H1 (cell line): Measurements from ENCODE around the gene DGKH. TPM values are rescaled to one million over a fixed set of nuclear protein-coding genes. Genes with fewer than 3 reads are reported as not detected.

Source experiments
- CTCF ChIA-PET: fragments of 300-600 bp; sonication (Branson Sonifier 250); formaldehyde crosslinking; loops from one replicate; lab custom pipeline; 2021; ENCODE audit not compliant: partially characterized antibody; lab: Charles Lee
- POLR2A ChIA-PET: fragments of 300-600 bp; sonication (Branson Sonifier 250); formaldehyde crosslinking; loops from one replicate; lab custom pipeline; 2021; ENCODE audit warnings: inconsistent platforms; ENCODE audit not compliant: partially characterized antibody; lab: Charles Lee
- DNase-seq, 2 experiments: peaks; one replicate each; pipeline versions ENCODE4 v3.0.0 to v3.0.0-alpha.2; 2010 to 2022; ENCODE audit warnings: low spot score in 2 of 2, low read depth in 1 of 2, mixed read lengths in 1 of 2
- FAIRE-seq: peaks from 2 replicates; lab custom pipeline; 2011; peaks lifted over from hg19 to GRCh38; lab: Jason Lieb, UNC
- H2AFZ ChIP-seq: 2 replicates; pipeline ENCODE4 v1.8.1; 2012; ENCODE audit warnings: low read length, inconsistent platforms
- H2AK5ac ChIP-seq: 2 replicates; pipeline ENCODE4 v1.6.1; 2013; ENCODE audit warnings: low read depth, low read length
- H2BK120ac ChIP-seq: replicated peaks from 2 replicates; pipeline ENCODE3; 2013; ENCODE audit warnings: low read depth, low read length, inconsistent platforms
- H2BK12ac ChIP-seq: 2 replicates; pipeline ENCODE4 v1.6.1; 2013; ENCODE audit warnings: low read depth, low read length
- H2BK15ac ChIP-seq: 2 replicates; pipeline ENCODE4 v1.6.1; 2013; ENCODE audit warnings: low read length
- H2BK20ac ChIP-seq: 2 replicates; pipeline ENCODE4 v1.6.1; 2013; ENCODE audit warnings: low read length
- H2BK5ac ChIP-seq: 2 replicates; pipeline ENCODE4 v1.6.1; 2013; ENCODE audit warnings: low read depth, low read length
- H3K14ac ChIP-seq: 2 replicates; pipeline ENCODE4 v1.6.1; 2013; ENCODE audit warnings: inconsistent platforms; ENCODE audit not compliant: insufficient read length
- H3K18ac ChIP-seq: 2 replicates; pipeline ENCODE4 v1.6.1; 2013; ENCODE audit warnings: low read length; ENCODE audit errors: extremely low read depth
- H3K23ac ChIP-seq: 2 replicates; pipeline ENCODE4 v1.6.1; 2013; ENCODE audit warnings: inconsistent platforms; ENCODE audit not compliant: insufficient read length
- H3K23me2 ChIP-seq: 2 replicates; pipeline ENCODE4 v1.6.1; 2013; ENCODE audit warnings: low read depth, low read length
- H3K27ac ChIP-seq: 2 replicates; pipeline ENCODE4 v1.6.1; 2011; ENCODE audit warnings: low read depth, low read length, inconsistent platforms
- H3K27me3 ChIP-seq, 4 experiments: replicated peaks in 1 of 4; 1 replicate in 1 of 4; 2 replicates in 3 of 4; pipeline versions ENCODE4 v1.6.1 to v1.8.1; 2011 to 2013; ENCODE audit warnings: low read length in 3 of 4, mild to moderate bottlenecking in 3 of 4, inconsistent platforms in 2 of 4, mixed read lengths in 2 of 4, moderate library complexity in 1 of 4; ENCODE audit not compliant: control insufficient read depth in 3 of 4, insufficient read depth in 3 of 4; ENCODE audit errors: extremely low read depth in 1 of 4
- H3K36me3 ChIP-seq, 4 experiments: 2 replicates each; pipeline versions ENCODE4 v1.6.1 to v1.8.1; 2011 to 2013; ENCODE audit warnings: mild to moderate bottlenecking in 4 of 4, low read length in 3 of 4, moderate library complexity in 2 of 4, control low read depth in 1 of 4, inconsistent platforms in 1 of 4; ENCODE audit not compliant: insufficient read depth in 4 of 4, control insufficient read depth in 2 of 4
- H3K4ac ChIP-seq: replicated peaks from 2 replicates; pipeline ENCODE3; 2013; ENCODE audit warnings: low read length, low read depth, mixed read lengths, inconsistent platforms; ENCODE audit not compliant: insufficient read length
- H3K4me1 ChIP-seq, 4 experiments: replicated peaks in 1 of 4; 1 replicate in 1 of 4; 2 replicates in 3 of 4; pipeline versions ENCODE4 v1.6.1 to v1.8.1; 2011 to 2013; ENCODE audit warnings: low read length in 3 of 4, inconsistent platforms in 2 of 4, mixed read lengths in 1 of 4; ENCODE audit not compliant: insufficient read depth in 4 of 4, control insufficient read depth in 3 of 4
- H3K4me2 ChIP-seq, 2 experiments: 2 replicates each; pipeline versions ENCODE4 v1.6.1 to v1.8.1; 2011 to 2013; ENCODE audit warnings: low read depth in 2 of 2, low read length in 2 of 2, control low read depth in 1 of 2, inconsistent platforms in 1 of 2, mild to moderate bottlenecking in 1 of 2; ENCODE audit not compliant: insufficient read depth in 1 of 2
- H3K4me3 ChIP-seq, 4 experiments: fragments of 200-600, 300-600 bp in 1 of 4; sonication (generic), shearing (Covaris generic), sonication (Bioruptor Twin) in 1 of 4; 2 replicates each; pipeline versions ENCODE4 v1.5.1 to v1.8.1; 2011 to 2016; ENCODE audit warnings: low read length in 4 of 4, low read depth in 3 of 4, control low read depth in 2 of 4, inconsistent platforms in 2 of 4, mild to moderate bottlenecking in 2 of 4, mixed read lengths in 1 of 4, moderate library complexity in 1 of 4; ENCODE audit not compliant: insufficient read depth in 2 of 4; ENCODE audit errors: extremely low read depth in 1 of 4
- H3K56ac ChIP-seq: replicated peaks from 2 replicates; pipeline ENCODE3; 2013; ENCODE audit warnings: low read depth, mild to moderate bottlenecking, mixed read lengths, low read length, inconsistent platforms; ENCODE audit not compliant: insufficient read length
- H3K79me1 ChIP-seq: 2 replicates; pipeline ENCODE4 v1.6.1; 2013; ENCODE audit warnings: low read depth, low read length, control low read depth
- H3K79me2 ChIP-seq, 2 experiments: 2 replicates each; pipeline versions ENCODE4 v1.6.1 to v1.8.1; 2012 to 2013; ENCODE audit warnings: low read length in 2 of 2, mild to moderate bottlenecking in 2 of 2, inconsistent platforms in 1 of 2; ENCODE audit not compliant: insufficient read depth in 2 of 2, control insufficient read depth in 1 of 2
- H3K9ac ChIP-seq, 4 experiments: replicated peaks in 1 of 4; 1 replicate in 1 of 4; 2 replicates in 3 of 4; pipeline versions ENCODE4 v1.6.1 to v1.8.1; 2011 to 2013; ENCODE audit warnings: low read depth in 3 of 4, low read length in 3 of 4, control low read depth in 2 of 4, mild to moderate bottlenecking in 2 of 4, moderate library complexity in 2 of 4, inconsistent platforms in 1 of 4; ENCODE audit errors: extremely low read depth in 1 of 4
- H3K9me3 ChIP-seq, 2 experiments: 2 replicates each; pipeline versions ENCODE4 v1.6.1 to v1.8.1; 2012 to 2013; ENCODE audit warnings: mild to moderate bottlenecking in 2 of 2, moderate library complexity in 2 of 2, control low read depth in 1 of 2, inconsistent platforms in 1 of 2, low read depth in 1 of 2, low read length in 1 of 2, mixed read lengths in 1 of 2; ENCODE audit not compliant: insufficient read depth in 2 of 2
- H4K20me1 ChIP-seq, 2 experiments: replicated peaks in 1 of 2; 2 replicates each; pipeline versions ENCODE3 to v1.8.1; 2011 to 2013; ENCODE audit warnings: inconsistent platforms in 2 of 2, low read length in 2 of 2, mild to moderate bottlenecking in 1 of 2; ENCODE audit not compliant: insufficient read depth in 2 of 2, control insufficient read depth in 1 of 2
- H4K5ac ChIP-seq: 2 replicates; pipeline ENCODE4 v1.6.1; 2013; ENCODE audit warnings: low read length, low read depth, mixed read lengths, inconsistent platforms; ENCODE audit not compliant: insufficient read length
- H4K8ac ChIP-seq: 2 replicates; pipeline ENCODE4 v1.8.0; 2013; ENCODE audit warnings: mild to moderate bottlenecking, moderate library complexity, low read length, inconsistent platforms; ENCODE audit not compliant: insufficient read depth; ENCODE audit errors: extremely low read depth
- H4K91ac ChIP-seq: replicated peaks from 2 replicates; pipeline ENCODE3; 2013; ENCODE audit warnings: low read length, mixed read lengths, inconsistent platforms; ENCODE audit not compliant: insufficient read length
- EP300 ChIP-seq, 2 experiments: IDR thresholded peaks; 1 replicate in 1 of 2; 2 replicates in 1 of 2; pipeline ENCODE4 v1.6.1; 2011 to 2012; ENCODE audit warnings: low read depth in 2 of 2, low read length in 2 of 2, mild to moderate bottlenecking in 2 of 2, borderline replicate concordance in 1 of 2, inconsistent platforms in 1 of 2, moderate library complexity in 1 of 2
- GABPA ChIP-seq: IDR thresholded peaks from 2 replicates; pipeline ENCODE4 v1.6.1; 2011; ENCODE audit warnings: mild to moderate bottlenecking, low read length, moderate library complexity, borderline replicate concordance; ENCODE audit not compliant: insufficient read depth
- KDM1A ChIP-seq: fragments of 200-600, 300-600 bp; sonication (generic); IDR thresholded peaks from 2 replicates; pipeline ENCODE4 v1.7.1; 2016; ENCODE audit warnings: mild to moderate bottlenecking, low read length, borderline replicate concordance
- WGBS, 2 experiments: shearing (Covaris generic) in 1 of 2; methylation state at CpG; one replicate each; pipeline versions ENCODE4 v1.1.6 to v1.1.7; 2013 to 2015; ENCODE audit warnings: low lambda C conversion rate in 2 of 2, mixed read lengths in 2 of 2, inconsistent platforms in 1 of 2, low coverage in 1 of 2, missing lambda C conversion rate in 1 of 2; ENCODE audit not compliant: insufficient replicate concordance in 2 of 2, insufficient coverage in 1 of 2, insufficient read length in 1 of 2; ENCODE audit errors: extremely low coverage in 1 of 2, missing lambda C conversion rate in 1 of 2; 5-methylcytosine and 5-hydroxymethylcytosine counted together
- polyA plus RNA-seq, 7 experiments: library from polyadenylated mRNA; depleted of rRNA in 3 of 7; stranded (reverse) in 5 of 7; unstranded in 2 of 7; fragments of >200 nt in 5 of 7; fragments of 200-250 nt in 2 of 7; gene quantifications; 1 replicate in 5 of 7; 2 replicates in 1 of 7; 4 replicates in 1 of 7; pipeline versions ENCODE4 v1.2.1 to v1.2.3, GENCODE V29; 2011 to 2013; ENCODE audit warnings: missing spikeins in 2 of 7, mixed read lengths in 2 of 7
- total RNA-seq: library from RNA; stranded (reverse); fragmentation: NEBNext Ultra II Directional; extraction: Animal tissue kit (Norgen Biotek cat#: 25700); gene quantifications from 2 replicates; pipeline ENCODE4 v1.2.1, GENCODE V29; 2021

Gene DGKH
- total and polyA plus RNA-seq, 2 of the 8 experiments (the other 6 are each of a cell fraction or from before 2014, with no cell fraction given) = 2.1 to 7.9 TPM

GRCh38 chr13:42083138-42083770 lies 34.8 kb downstream of the DGKH start:
- no peaks in the 10 kb centered on the region for H4K20me1 ChIP-seq
- H2BK5ac ChIP-seq = no peak overlapping the region
- FAIRE-seq = no peak
- H3K56ac ChIP-seq = no peak overlapping the region
- DNase-seq = no peak
- H3K27ac ChIP-seq = no peak overlapping the region
- TF ChIP-seq EP300 (IDR thresholded peaks at IDR 0.05; ENCODE audit: borderline replicate concordance in 1 of 2, low read depth in 2 of 2, low read length in 2 of 2) (no peak), GABPA (no peak), KDM1A (no peak)
- H3K4ac ChIP-seq = no peak overlapping the region
- H3K79me1 ChIP-seq = no peaks in the 10 kb centered on the region
- CTCF ChIA-PET = no interaction called here
- no peak overlapping the region for H2BK120ac ChIP-seq
- H3K23ac ChIP-seq = no peak overlapping the region
- no peak overlapping the region for H3K14ac ChIP-seq
- H4K5ac ChIP-seq = no peak overlapping the region
- no peak overlapping the region for H2AK5ac ChIP-seq
- H4K8ac ChIP-seq = no peak overlapping the region
- H3K4me1 ChIP-seq = peaks cover 0 to 2% (median 0%) of the 10 kb centered on the region in 4 experiments; a peak in 2 of 7 replicates
- H3K79me2 ChIP-seq = no peaks in the 10 kb centered on the region
- H4K91ac ChIP-seq = no peak overlapping the region
- no peak overlapping the region for H2BK20ac ChIP-seq
- no peak overlapping the region for H3K4me3 ChIP-seq
- H2BK12ac ChIP-seq = no peak overlapping the region
- no peak overlapping the region for H3K9ac ChIP-seq
- WGBS, 2 experiments = 93% methylated on average over 16 of the region's 16 CpGs; no CpG with 5 or more reads in 1 of the 2 experiments
- H3K18ac ChIP-seq = no peak overlapping the region
- H3K4me2 ChIP-seq = no peak overlapping the region
- POLR2A ChIA-PET = no interaction called here
- H3K9me3 ChIP-seq = peaks cover 4 to 6% of the 10 kb centered on the region in 2 experiments; a peak in 3 of 4 replicates
- 0 out of 8 replicates have a peak, but pooled peaks cover 0 to 2% (median 0%) of the 10 kb centered on the region in 4 experiments for H3K36me3 ChIP-seq
- no peak overlapping the region for H2BK15ac ChIP-seq
- no peaks in the 10 kb centered on the region for H3K27me3 ChIP-seq
- no peaks in the 10 kb centered on the region; the same call in 1 of the 2 replicates for H3K23me2 ChIP-seq
- H2AFZ ChIP-seq = no peak overlapping the region
